SK-N-SH (cell line): ENCODE data around the gene TUBGCP3.

Source experiments
- CTCF ChIP-seq: fragments of 200-600 bp; sonication (generic); IDR thresholded peaks from 2 replicates; pipeline ENCODE4 v1.6.1; 2017; ENCODE audit warnings: antibody characterized with exemption, mild to moderate bottlenecking, moderate library complexity
- EZH2phosphoT487 ChIP-seq: fragments of 200-600 bp; sonication (generic); IDR thresholded peaks from 2 replicates; pipeline ENCODE4 v1.6.1; 2017; ENCODE audit warnings: low read depth, mixed run types, mild to moderate bottlenecking, antibody characterized with exemption, moderate library complexity, borderline replicate concordance
- FOXJ3 ChIP-seq: sonication (generic); formaldehyde crosslinking; IDR thresholded peaks from 2 replicates; pipeline ENCODE4 v1.5.1; 2020; ENCODE audit warnings: mild to moderate bottlenecking, missing genetic modification reagents
- FOXM1 ChIP-seq: IDR thresholded peaks from 2 replicates; pipeline ENCODE4 v1.4.0; 2012; ENCODE audit warnings: low read depth, mild to moderate bottlenecking
- MAX ChIP-seq: IDR thresholded peaks from 2 replicates; pipeline ENCODE4 v1.4.0; 2012; ENCODE audit warnings: low read depth
- NFIC ChIP-seq: IDR thresholded peaks from 2 replicates; pipeline ENCODE4 v1.4.0; 2012; ENCODE audit warnings: borderline replicate concordance
- POLR2AphosphoS5 ChIP-seq: IDR thresholded peaks from 2 replicates; pipeline ENCODE4 v1.6.1; 2012; ENCODE audit warnings: low read depth, low read length

- no peak for TF ChIP-seq CTCF
- no peak for TF ChIP-seq FOXM1
- no peak for TF ChIP-seq MAX
- TF ChIP-seq POLR2AphosphoS5: no peak
- TF ChIP-seq EZH2phosphoT487: no peak
- no peak for TF ChIP-seq FOXJ3 (CRISPR knock-in tag)
- TF ChIP-seq NFIC: no peak
These were observed 57.1 kb downstream of the TUBGCP3 start for GRCh38 chr13:112530861-112531260.
